Loucy (cell line): Measurements from ENCODE around the gene DCAKD.

Source experiments
- EZH2phosphoT487 ChIP-seq: fragments of 200-600 bp; IDR thresholded peaks from 2 replicates; pipeline ENCODE4 v1.6.1; 2018; ENCODE audit warnings: antibody characterized with exemption, mild to moderate bottlenecking, moderate library complexity, borderline replicate concordance
- TF ChIP-seq, protein P1 (sequence below): fragments of 200-600 bp; sonication (generic); conservative IDR thresholded peaks from 2 replicates; pipeline ENCODE4 v1.5.1; 2014; ENCODE audit warnings: mild to moderate bottlenecking, antibody characterized with exemption, low read length

DNA sequence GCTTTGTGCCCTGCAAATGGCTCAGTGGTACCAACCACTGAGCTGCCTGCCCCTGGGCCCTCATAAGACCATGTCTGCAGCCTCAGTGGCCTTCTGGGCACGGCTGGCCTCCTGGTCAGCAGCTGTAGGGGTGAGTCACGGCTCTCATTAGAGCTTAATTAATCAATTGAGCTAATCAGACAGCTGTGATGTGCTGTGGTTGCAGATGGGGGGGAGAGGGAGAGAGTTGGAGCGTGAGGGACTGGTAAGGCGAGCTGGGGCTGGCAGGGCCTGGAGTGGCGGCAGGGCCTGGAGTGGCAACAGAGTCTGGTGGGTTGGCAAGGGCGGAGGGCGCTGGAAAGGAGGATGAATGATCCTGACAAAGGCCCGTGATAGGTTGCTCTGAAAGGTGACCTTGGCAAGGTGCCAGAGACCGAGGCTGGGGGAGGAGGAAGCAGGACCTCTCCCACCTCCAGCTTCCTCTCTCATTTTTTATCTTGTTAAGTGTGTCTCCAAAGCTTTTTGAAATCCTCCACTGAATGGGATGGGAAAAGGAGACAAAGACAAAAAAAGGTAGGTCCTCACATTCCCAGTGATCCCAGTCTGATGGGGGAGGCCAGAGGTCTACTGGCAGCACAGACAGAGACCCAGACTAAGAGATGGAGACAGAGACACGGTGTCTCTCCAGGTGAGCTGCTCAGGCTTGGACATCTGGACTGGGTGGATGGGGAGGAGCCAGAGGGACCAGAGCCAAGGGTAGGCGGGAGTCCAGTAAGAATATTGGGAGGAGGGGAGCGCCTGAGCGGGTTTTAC lies 41.6 kb downstream of the DCAKD start:
- TF ChIP-seq EZH2phosphoT487, result no peak
- TF ChIP-seq, protein P1, sequence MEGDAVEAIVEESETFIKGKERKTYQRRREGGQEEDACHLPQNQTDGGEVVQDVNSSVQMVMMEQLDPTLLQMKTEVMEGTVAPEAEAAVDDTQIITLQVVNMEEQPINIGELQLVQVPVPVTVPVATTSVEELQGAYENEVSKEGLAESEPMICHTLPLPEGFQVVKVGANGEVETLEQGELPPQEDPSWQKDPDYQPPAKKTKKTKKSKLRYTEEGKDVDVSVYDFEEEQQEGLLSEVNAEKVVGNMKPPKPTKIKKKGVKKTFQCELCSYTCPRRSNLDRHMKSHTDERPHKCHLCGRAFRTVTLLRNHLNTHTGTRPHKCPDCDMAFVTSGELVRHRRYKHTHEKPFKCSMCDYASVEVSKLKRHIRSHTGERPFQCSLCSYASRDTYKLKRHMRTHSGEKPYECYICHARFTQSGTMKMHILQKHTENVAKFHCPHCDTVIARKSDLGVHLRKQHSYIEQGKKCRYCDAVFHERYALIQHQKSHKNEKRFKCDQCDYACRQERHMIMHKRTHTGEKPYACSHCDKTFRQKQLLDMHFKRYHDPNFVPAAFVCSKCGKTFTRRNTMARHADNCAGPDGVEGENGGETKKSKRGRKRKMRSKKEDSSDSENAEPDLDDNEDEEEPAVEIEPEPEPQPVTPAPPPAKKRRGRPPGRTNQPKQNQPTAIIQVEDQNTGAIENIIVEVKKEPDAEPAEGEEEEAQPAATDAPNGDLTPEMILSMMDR, result no peak
